HEK293T (cell line): Measurements from ENCODE around the gene UBA3.

Source experiments
- CTCF ChIA-PET: fragments of 350-600 bp; formaldehyde crosslinking; extraction: SDS; loops from one replicate; lab custom pipeline; 2021; ENCODE audit warnings: antibody characterized with exemption, inconsistent platforms; lab: Yijun Ruan, JAX
- POLR2A ChIA-PET: fragments of 350-600 bp; formaldehyde crosslinking; extraction: SDS; loops from one replicate; lab custom pipeline; 2020; ENCODE audit warnings: antibody characterized with exemption, inconsistent platforms; lab: Yijun Ruan, JAX
- DNase-seq: peaks from one replicate; pipeline ENCODE4 v3.0.0; 2012; ENCODE audit warnings: mixed read lengths; ENCODE audit errors: extremely low spot score
- ARNT ChIP-seq: fragments of 450-650 bp; IDR thresholded peaks from 2 replicates; pipeline ENCODE4 v1.6.1; 2017; ENCODE audit warnings: mild to moderate bottlenecking
- BHLHE40 ChIP-seq: fragments of 450-650 bp; IDR thresholded peaks from 2 replicates; pipeline ENCODE4 v1.6.1; 2016; ENCODE audit warnings: mild to moderate bottlenecking, moderate library complexity, borderline replicate concordance
- CTBP1 ChIP-seq: fragments of 450-650 bp; IDR thresholded peaks from 2 replicates; pipeline ENCODE4 v1.6.1; 2016; ENCODE audit warnings: borderline replicate concordance
- ELF4 ChIP-seq: fragments of 450-650 bp; IDR thresholded peaks from 2 replicates; pipeline ENCODE4 v1.6.1; 2017; ENCODE audit warnings: antibody characterized with exemption
- FOXA1 ChIP-seq: fragments of 450-650 bp; IDR thresholded peaks from 2 replicates; pipeline ENCODE4 v1.6.1; 2016; ENCODE audit warnings: mild to moderate bottlenecking
- FOXK2 ChIP-seq: fragments of 450-650 bp; IDR thresholded peaks from 2 replicates; pipeline ENCODE4 v1.6.1; 2016; ENCODE audit warnings: mild to moderate bottlenecking
- FOXM1 ChIP-seq: fragments of 450-650 bp; IDR thresholded peaks from 2 replicates; pipeline ENCODE4 v1.6.1; 2017; ENCODE audit warnings: mild to moderate bottlenecking, borderline replicate concordance
- HDGF ChIP-seq: fragments of 450-650 bp; IDR thresholded peaks from 2 replicates; pipeline ENCODE4 v1.6.1; 2017; ENCODE audit warnings: antibody characterized with exemption, borderline replicate concordance
- L3MBTL2 ChIP-seq: fragments of 450-650 bp; conservative IDR thresholded peaks from 2 replicates; pipeline ENCODE4 v1.6.1; 2016; ENCODE audit warnings: mild to moderate bottlenecking
- LEF1 ChIP-seq: fragments of 450-650 bp; IDR thresholded peaks from 2 replicates; pipeline ENCODE4 v1.6.1; 2017; ENCODE audit warnings: mild to moderate bottlenecking, borderline replicate concordance
- NFRKB ChIP-seq: fragments of 450-650 bp; IDR thresholded peaks from 2 replicates; pipeline ENCODE4 v1.6.1; 2016; ENCODE audit warnings: mild to moderate bottlenecking, moderate library complexity
- PKNOX1 ChIP-seq: fragments of 450-650 bp; IDR thresholded peaks from 2 replicates; pipeline ENCODE4 v1.6.1; 2016
- SP1 ChIP-seq: fragments of 450-650 bp; IDR thresholded peaks from 2 replicates; pipeline ENCODE4 v1.6.1; 2017
- SUZ12 ChIP-seq: fragments of 450-650 bp; IDR thresholded peaks from 2 replicates; pipeline ENCODE4 v1.6.1; 2016; ENCODE audit warnings: mild to moderate bottlenecking
- TARDBP ChIP-seq: fragments of 450-650 bp; IDR thresholded peaks from 2 replicates; pipeline ENCODE4 v1.6.1; 2016
- ZNF384 ChIP-seq: fragments of 450-650 bp; IDR thresholded peaks from 2 replicates; pipeline ENCODE4 v1.6.1; 2016

UBA3 gene

GRCh38 chr3:69096299-69096698 is 16.1 kb upstream of the UBA3 start:
- DNase-seq, result no peak
- POLR2A ChIA-PET, result no interaction called here
- CTCF ChIA-PET, result no interaction called here
- TF ChIP-seq FOXA1 (no peak), BHLHE40 (no peak), SUZ12 (no peak), LEF1 (no peak), ARNT (no peak), FOXM1 (no peak), L3MBTL2 (no peak), HDGF (no peak), FOXK2 (no peak), NFRKB (no peak), ELF4 (no peak), ZNF384 (no peak), TARDBP (no peak)

- CTCF ChIA-PET, result no interaction called here
- no peak for DNase-seq
- no peak for TF ChIP-seq ZNF384
- no peak for TF ChIP-seq ELF4
- TF ChIP-seq NFRKB, result no peak
- no peak for TF ChIP-seq CTBP1
- no peak for TF ChIP-seq L3MBTL2
- no peak for TF ChIP-seq PKNOX1
- POLR2A ChIA-PET, result no interaction called here
Observed at GRCh38 chr3:69095636-69096035, 15.5 kb upstream of the UBA3 start.

- POLR2A ChIA-PET, result no interaction called here
- no peak for DNase-seq
- TF ChIP-seq HDGF, result no peak
- TF ChIP-seq L3MBTL2, result no peak
- no peak for TF ChIP-seq ELF4
- no peak for TF ChIP-seq NFRKB
- TF ChIP-seq ARNT, result no peak
- no peak for TF ChIP-seq SUZ12
- TF ChIP-seq FOXK2, result no peak
- TF ChIP-seq SP1, result no peak
- no peak for TF ChIP-seq CTBP1
- TF ChIP-seq FOXM1, result no peak
- no peak for TF ChIP-seq ZNF384
- TF ChIP-seq FOXA1, result no peak
- no peak for TF ChIP-seq TARDBP
- no peak for TF ChIP-seq PKNOX1
- no peak for TF ChIP-seq LEF1
- no peak for TF ChIP-seq BHLHE40
- CTCF ChIA-PET, result no interaction called here
Observed at GRCh38 chr3:69094467-69095205, 14.5 kb upstream of the UBA3 start.

GRCh38 chr3:69092030-69092516 is 11.9 kb upstream of the UBA3 start:
- no peak for DNase-seq
- ChIA-PET CTCF (interaction anchor here (0.7 kb wide), 1 partner anchor 182 kb away, joined by 5 read pairs; no protein-coding TSS in a partner anchor), POLR2A (no interaction called here)
- TF ChIP-seq HDGF (no peak), FOXM1 (no peak), ELF4 (no peak), FOXK2 (no peak), CTBP1 (no peak), TARDBP (no peak), BHLHE40 (no peak)

- POLR2A ChIA-PET, result no interaction called here
- DNase-seq, result no peak
- no peak for TF ChIP-seq FOXA1
- no peak for TF ChIP-seq HDGF
- no peak for TF ChIP-seq L3MBTL2
- TF ChIP-seq SUZ12, result no peak
- CTCF ChIA-PET, result interaction anchor here (0.7 kb wide), 1 partner anchor 183 kb away, joined by 5 read pairs; no protein-coding TSS in a partner anchor
Observed at GRCh38 chr3:69091389-69092029, 11.3 kb upstream of the UBA3 start.

- DNase-seq, result no peak
- ChIA-PET POLR2A (no interaction called here), CTCF (interaction anchor here (1.0 kb wide), 1 partner anchor 30 kb away, joined by 3 read pairs; no protein-coding TSS in a partner anchor)
- TF ChIP-seq LEF1 (no peak), PKNOX1 (no peak), FOXM1 (no peak), L3MBTL2 (no peak), ARNT (no peak), HDGF (no peak), TARDBP (no peak), NFRKB (no peak), CTBP1 (no peak), ELF4 (no peak)
Observed at GRCh38 chr3:69090021-69090420, 9.9 kb upstream of the UBA3 start.
